SK-N-SH treated with all-trans-retinoic acid at 6 μM for 48 hours (cell line): Measurements from ENCODE around the gene SVIL.

Experiments used
- BACH2 ChIP-seq: fragments of 250-450 bp; sonication (Bioruptor Pico); IDR thresholded peaks from 2 replicates; pipeline ENCODE4 v1.9.0; 2021; ENCODE audit warnings: mild to moderate bottlenecking, borderline replicate concordance
- GLIS3 ChIP-seq: fragments of 250-450 bp; sonication (Bioruptor Pico); IDR thresholded peaks from 2 replicates; pipeline ENCODE4 v1.5.0; 2020; ENCODE audit warnings: mild to moderate bottlenecking, moderate library complexity
- OSR1 ChIP-seq: fragments of 250-450 bp; sonication (Bioruptor Pico); IDR thresholded peaks from 2 replicates; pipeline ENCODE4 v1.8.0; 2022; ENCODE audit warnings: moderate library complexity, mild to moderate bottlenecking, inconsistent platforms
- RARB ChIP-seq: fragments of 250-450 bp; sonication (Bioruptor Pico); IDR thresholded peaks from 2 replicates; pipeline ENCODE4 v1.8.0; 2021; ENCODE audit warnings: mild to moderate bottlenecking, moderate library complexity
- TCF4 ChIP-seq: fragments of 250-450 bp; sonication (Bioruptor Pico); IDR thresholded peaks from 2 replicates; pipeline ENCODE4 v1.8.0; 2021; ENCODE audit warnings: mild to moderate bottlenecking, moderate library complexity, borderline replicate concordance
- TOX ChIP-seq: fragments of 250-450 bp; sonication (Bioruptor Pico); IDR thresholded peaks from 2 replicates; pipeline ENCODE4 v1.8.0; 2021; ENCODE audit warnings: mild to moderate bottlenecking, moderate library complexity, borderline replicate concordance
- ZC3H10 ChIP-seq: fragments of 250-450 bp; sonication (Bioruptor Pico); IDR thresholded peaks from 2 replicates; pipeline ENCODE4 v1.5.1; 2021; ENCODE audit warnings: mild to moderate bottlenecking, moderate library complexity
- ZFP3 ChIP-seq: fragments of 250-450 bp; sonication (Bioruptor Pico); IDR thresholded peaks from 2 replicates; pipeline ENCODE4 v1.5.0; 2020; ENCODE audit warnings: mild to moderate bottlenecking, moderate library complexity
- ZFP30 ChIP-seq: fragments of 450-650 bp; formaldehyde crosslinking; IDR thresholded peaks from 2 replicates; pipeline ENCODE4 v1.5.0; 2022; ENCODE audit warnings: mild to moderate bottlenecking, moderate library complexity
- ZNF8 ChIP-seq: fragments of 450-650 bp; formaldehyde crosslinking; IDR thresholded peaks from 2 replicates; pipeline ENCODE4 v1.5.0; 2020; ENCODE audit warnings: mild to moderate bottlenecking, moderate library complexity
- TF ChIP-seq, protein P1 (sequence below): fragments of 250-450 bp; sonication (Bioruptor Pico); IDR thresholded peaks from 2 replicates; pipeline ENCODE4 v1.8.0; 2020; ENCODE audit warnings: mild to moderate bottlenecking, moderate library complexity, borderline replicate concordance
- TF ChIP-seq, protein P2 (sequence below): fragments of 250-450 bp; sonication (Bioruptor Pico); IDR thresholded peaks from 2 replicates; pipeline ENCODE4 v1.5.1; 2020; ENCODE audit warnings: low read depth, mild to moderate bottlenecking, moderate library complexity
- TF ChIP-seq, protein P3 (sequence below): fragments of 250-450 bp; sonication (Bioruptor Pico); IDR thresholded peaks from 2 replicates; pipeline ENCODE4 v1.8.0; 2021; ENCODE audit warnings: low read depth, mild to moderate bottlenecking, moderate library complexity, borderline replicate concordance

DNA sequence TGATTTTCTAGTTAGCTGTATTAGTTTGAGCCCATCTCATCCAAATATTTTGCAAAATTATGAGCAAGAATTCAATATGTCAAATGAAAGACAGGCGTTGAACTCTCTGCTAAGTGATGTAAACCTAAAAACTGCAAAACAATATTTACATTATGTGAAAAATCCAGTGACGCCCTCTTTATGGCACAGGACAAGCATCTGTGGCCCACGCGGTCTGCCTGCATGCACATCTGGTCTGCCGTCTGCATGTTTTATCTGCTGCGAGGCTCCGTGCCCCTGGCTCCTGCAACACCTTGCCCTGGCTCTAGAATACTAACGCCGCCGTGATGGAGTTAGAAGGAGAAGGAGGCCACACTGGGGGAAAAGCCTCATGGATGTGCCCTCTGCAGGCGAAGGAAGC, 142.0 kb downstream of the SVIL start:
- TF ChIP-seq ZFP3 (CRISPR knock-in tag) (no peak), ZFP30 (no peak), TCF4 (no peak), BACH2 (no peak), OSR1 (CRISPR knock-in tag) (no peak), ZC3H10 (no peak), TOX (CRISPR knock-in tag) (no peak), ZNF8 (CRISPR knock-in tag) (no peak), GLIS3 (CRISPR knock-in tag) (no peak), RARB (CRISPR knock-in tag) (no peak)
- TF ChIP-seq, protein P1, sequence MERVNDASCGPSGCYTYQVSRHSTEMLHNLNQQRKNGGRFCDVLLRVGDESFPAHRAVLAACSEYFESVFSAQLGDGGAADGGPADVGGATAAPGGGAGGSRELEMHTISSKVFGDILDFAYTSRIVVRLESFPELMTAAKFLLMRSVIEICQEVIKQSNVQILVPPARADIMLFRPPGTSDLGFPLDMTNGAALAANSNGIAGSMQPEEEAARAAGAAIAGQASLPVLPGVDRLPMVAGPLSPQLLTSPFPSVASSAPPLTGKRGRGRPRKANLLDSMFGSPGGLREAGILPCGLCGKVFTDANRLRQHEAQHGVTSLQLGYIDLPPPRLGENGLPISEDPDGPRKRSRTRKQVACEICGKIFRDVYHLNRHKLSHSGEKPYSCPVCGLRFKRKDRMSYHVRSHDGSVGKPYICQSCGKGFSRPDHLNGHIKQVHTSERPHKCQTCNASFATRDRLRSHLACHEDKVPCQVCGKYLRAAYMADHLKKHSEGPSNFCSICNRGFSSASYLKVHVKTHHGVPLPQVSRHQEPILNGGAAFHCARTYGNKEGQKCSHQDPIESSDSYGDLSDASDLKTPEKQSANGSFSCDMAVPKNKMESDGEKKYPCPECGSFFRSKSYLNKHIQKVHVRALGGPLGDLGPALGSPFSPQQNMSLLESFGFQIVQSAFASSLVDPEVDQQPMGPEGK (CRISPR knock-in tag) = no peak
- TF ChIP-seq, protein P2, sequence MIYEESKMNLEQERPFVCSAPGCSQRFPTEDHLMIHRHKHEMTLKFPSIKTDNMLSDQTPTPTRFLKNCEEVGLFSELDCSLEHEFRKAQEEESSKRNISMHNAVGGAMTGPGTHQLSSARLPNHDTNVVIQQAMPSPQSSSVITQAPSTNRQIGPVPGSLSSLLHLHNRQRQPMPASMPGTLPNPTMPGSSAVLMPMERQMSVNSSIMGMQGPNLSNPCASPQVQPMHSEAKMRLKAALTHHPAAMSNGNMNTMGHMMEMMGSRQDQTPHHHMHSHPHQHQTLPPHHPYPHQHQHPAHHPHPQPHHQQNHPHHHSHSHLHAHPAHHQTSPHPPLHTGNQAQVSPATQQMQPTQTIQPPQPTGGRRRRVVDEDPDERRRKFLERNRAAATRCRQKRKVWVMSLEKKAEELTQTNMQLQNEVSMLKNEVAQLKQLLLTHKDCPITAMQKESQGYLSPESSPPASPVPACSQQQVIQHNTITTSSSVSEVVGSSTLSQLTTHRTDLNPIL = no peak
- TF ChIP-seq, protein P3, sequence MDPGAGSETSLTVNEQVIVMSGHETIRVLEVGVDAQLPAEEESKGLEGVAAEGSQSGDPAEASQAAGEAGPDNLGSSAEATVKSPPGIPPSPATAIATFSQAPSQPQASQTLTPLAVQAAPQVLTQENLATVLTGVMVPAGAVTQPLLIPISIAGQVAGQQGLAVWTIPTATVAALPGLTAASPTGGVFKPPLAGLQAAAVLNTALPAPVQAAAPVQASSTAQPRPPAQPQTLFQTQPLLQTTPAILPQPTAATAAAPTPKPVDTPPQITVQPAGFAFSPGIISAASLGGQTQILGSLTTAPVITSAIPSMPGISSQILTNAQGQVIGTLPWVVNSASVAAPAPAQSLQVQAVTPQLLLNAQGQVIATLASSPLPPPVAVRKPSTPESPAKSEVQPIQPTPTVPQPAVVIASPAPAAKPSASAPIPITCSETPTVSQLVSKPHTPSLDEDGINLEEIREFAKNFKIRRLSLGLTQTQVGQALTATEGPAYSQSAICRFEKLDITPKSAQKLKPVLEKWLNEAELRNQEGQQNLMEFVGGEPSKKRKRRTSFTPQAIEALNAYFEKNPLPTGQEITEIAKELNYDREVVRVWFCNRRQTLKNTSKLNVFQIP = no peak
